HepG2 (cell line): ENCODE measurements around the gene RDH13. TPM values are rescaled to one million over a fixed set of nuclear protein-coding genes. Genes with fewer than 3 reads are reported as not detected.

ENCODE experiments used
- GTF2F1 ChIP-seq: fragments of 150-350 bp; IDR thresholded peaks from 2 replicates; pipeline ENCODE4 v1.6.1; 2014; ENCODE audit warnings: low read length
- KAT7 ChIP-seq: IDR thresholded peaks from 2 replicates; pipeline ENCODE4 v1.6.1; 2018; ENCODE audit warnings: borderline replicate concordance, missing compliant biosample characterization
- KAT8 ChIP-seq: IDR thresholded peaks from 2 replicates; pipeline ENCODE4 v1.6.1; 2016; ENCODE audit warnings: missing genetic modification reagents, missing compliant biosample characterization
- SNAPC2 ChIP-seq: sonication (generic); formaldehyde crosslinking; IDR thresholded peaks from 2 replicates; pipeline ENCODE4 v1.8.1; 2022; ENCODE audit warnings: mild to moderate bottlenecking, missing genetic modification reagents
- TEAD3 ChIP-seq: optimal IDR thresholded peaks from 2 replicates; pipeline ENCODE3; 2016; ENCODE audit warnings: borderline replicate concordance
- ZNF138 ChIP-seq: sonication (generic); formaldehyde crosslinking; IDR thresholded peaks from 2 replicates; pipeline ENCODE4 v1.5.0; 2020; ENCODE audit warnings: mild to moderate bottlenecking, low read depth, missing genetic modification reagents
- ZNF451 ChIP-seq: sonication (generic); formaldehyde crosslinking; IDR thresholded peaks from 2 replicates; pipeline ENCODE4 v1.5.0; 2020; ENCODE audit warnings: mild to moderate bottlenecking, missing genetic modification reagents
- polyA plus RNA-seq, 8 experiments: library from polyadenylated mRNA; depleted of rRNA in 3 of 8; stranded (reverse) in 7 of 8; unstranded in 1 of 8; fragments of >200 nt; fragmentation: Illumina TruSeq in 4 of 8; extraction: Trizol in 4 of 8; gene quantifications; 2 replicates each; pipeline versions ENCODE4 v1.2.1 to v1.2.3, GENCODE V29; 2011 to 2016; ENCODE audit warnings: low read depth in 4 of 8, missing spikeins in 1 of 8, mixed read lengths in 1 of 8; ENCODE audit not compliant: insufficient read depth in 1 of 8
- total RNA-seq, 5 experiments: library from RNA; depleted of rRNA; stranded (reverse); fragments of >200 nt; fragmentation: Illumina TruSeq; extraction: Trizol; gene quantifications; 2 replicates each; pipeline ENCODE4 v1.2.3, GENCODE V29; 2016; ENCODE audit warnings: low read depth in 1 of 5
- TF ChIP-seq, protein P1 (sequence below): sonication (generic); formaldehyde crosslinking; IDR thresholded peaks from 2 replicates; pipeline ENCODE4 v1.9.0; 2021; ENCODE audit warnings: missing genetic modification reagents, mild to moderate bottlenecking, borderline replicate concordance
- TF ChIP-seq, protein P2 (sequence below): sonication (generic); formaldehyde crosslinking; IDR thresholded peaks from 2 replicates; pipeline ENCODE4 v1.5.0; 2020; ENCODE audit warnings: missing genetic modification reagents, mild to moderate bottlenecking, borderline replicate concordance
- TF ChIP-seq, protein P3 (sequence below): sonication (generic); formaldehyde crosslinking; IDR thresholded peaks from 2 replicates; pipeline ENCODE4 v1.9.0; 2021; ENCODE audit warnings: missing genetic modification reagents, mild to moderate bottlenecking, borderline replicate concordance
- TF ChIP-seq, protein P4 (sequence below): sonication (generic); formaldehyde crosslinking; IDR thresholded peaks from 2 replicates; pipeline ENCODE4 v1.4.0; 2020; ENCODE audit warnings: missing genetic modification reagents
- TF ChIP-seq, protein P5 (sequence below): sonication (generic); formaldehyde crosslinking; IDR thresholded peaks from 2 replicates; pipeline ENCODE4 v1.5.0; 2020; ENCODE audit warnings: mild to moderate bottlenecking, missing genetic modification reagents
- TF ChIP-seq, protein P6 (sequence below): sonication (generic); formaldehyde crosslinking; IDR thresholded peaks from 2 replicates; pipeline ENCODE4 v1.4.0; 2020; ENCODE audit warnings: missing genetic modification reagents, borderline replicate concordance
- TF ChIP-seq, protein P7 (sequence below): sonication (generic); formaldehyde crosslinking; IDR thresholded peaks from 2 replicates; pipeline ENCODE4 v1.5.0; 2020; ENCODE audit warnings: missing genetic modification reagents

The RDH13 gene
- total and polyA plus RNA-seq, 2 of the 13 experiments (the other 11 are each of a cell fraction or from before 2014, with no cell fraction given) = 13.4 to 21.5 TPM

DNA sequence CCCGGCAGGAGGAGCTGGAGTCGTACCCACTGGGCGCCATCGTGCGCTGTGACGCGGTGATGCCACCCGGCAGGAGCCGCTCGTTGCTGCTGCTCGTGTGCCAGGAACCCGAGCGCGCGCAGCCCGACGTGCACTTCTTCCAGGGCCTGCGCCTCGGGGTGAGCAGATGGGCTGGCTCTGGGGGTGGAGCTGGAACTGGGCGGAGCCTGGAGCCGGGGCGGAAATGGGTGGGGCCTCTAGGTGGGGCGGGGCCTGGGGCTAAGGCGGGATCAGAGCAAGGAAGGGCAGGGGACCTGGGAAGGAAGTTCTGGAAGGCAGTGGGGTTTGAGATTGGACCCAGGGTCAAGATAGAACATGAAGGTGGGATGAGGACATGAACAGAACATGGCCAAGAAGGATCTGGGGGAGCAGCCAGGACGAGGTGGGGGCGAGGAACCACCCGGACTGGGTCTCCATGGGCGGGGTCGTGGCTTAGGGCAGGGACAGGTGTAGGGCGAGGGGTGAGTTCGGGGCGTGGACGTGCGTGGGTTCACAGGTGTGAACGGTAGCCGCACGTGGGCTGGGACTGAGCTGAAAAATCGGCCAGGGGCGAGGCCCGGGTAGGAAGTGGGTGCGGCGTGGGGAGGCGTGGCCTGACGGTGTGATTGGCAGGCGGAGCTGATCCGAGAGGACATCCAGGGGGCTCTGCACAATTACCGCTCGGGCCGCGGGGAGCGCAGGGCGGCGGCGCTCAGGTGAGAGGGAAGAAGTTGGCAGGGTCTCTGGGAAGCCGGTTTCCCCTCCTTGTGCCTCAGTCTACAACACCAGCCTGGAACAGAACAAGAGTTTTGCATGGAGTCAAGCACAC lies 17.4 kb upstream of the RDH13 start (continued):
- TF ChIP-seq, protein P1, sequence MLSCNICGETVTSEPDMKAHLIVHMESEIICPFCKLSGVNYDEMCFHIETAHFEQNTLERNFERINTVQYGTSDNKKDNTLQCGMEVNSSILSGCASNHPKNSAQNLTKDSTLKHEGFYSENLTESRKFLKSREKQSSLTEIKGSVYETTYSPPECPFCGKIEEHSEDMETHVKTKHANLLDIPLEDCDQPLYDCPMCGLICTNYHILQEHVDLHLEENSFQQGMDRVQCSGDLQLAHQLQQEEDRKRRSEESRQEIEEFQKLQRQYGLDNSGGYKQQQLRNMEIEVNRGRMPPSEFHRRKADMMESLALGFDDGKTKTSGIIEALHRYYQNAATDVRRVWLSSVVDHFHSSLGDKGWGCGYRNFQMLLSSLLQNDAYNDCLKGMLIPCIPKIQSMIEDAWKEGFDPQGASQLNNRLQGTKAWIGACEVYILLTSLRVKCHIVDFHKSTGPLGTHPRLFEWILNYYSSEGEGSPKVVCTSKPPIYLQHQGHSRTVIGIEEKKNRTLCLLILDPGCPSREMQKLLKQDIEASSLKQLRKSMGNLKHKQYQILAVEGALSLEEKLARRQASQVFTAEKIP (CRISPR knock-in tag) = no peak
- TF ChIP-seq KAT7 (CRISPR knock-in tag) = peak; percentile 23; the same call in 1 of the 2 replicates
- TF ChIP-seq, protein P2, sequence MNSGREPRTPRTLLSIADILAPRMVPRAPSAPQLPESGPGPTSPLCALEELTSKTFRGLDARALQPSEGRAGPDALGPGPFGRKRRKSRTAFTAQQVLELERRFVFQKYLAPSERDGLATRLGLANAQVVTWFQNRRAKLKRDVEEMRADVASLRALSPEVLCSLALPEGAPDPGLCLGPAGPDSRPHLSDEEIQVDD (CRISPR knock-in tag) = no peak
- 0 out of 2 replicates have a peak, but pooled peaks have one; percentile 40 for TF ChIP-seq SNAPC2 (CRISPR knock-in tag)
- no peak for TF ChIP-seq ZNF451
- TF ChIP-seq, protein P3, sequence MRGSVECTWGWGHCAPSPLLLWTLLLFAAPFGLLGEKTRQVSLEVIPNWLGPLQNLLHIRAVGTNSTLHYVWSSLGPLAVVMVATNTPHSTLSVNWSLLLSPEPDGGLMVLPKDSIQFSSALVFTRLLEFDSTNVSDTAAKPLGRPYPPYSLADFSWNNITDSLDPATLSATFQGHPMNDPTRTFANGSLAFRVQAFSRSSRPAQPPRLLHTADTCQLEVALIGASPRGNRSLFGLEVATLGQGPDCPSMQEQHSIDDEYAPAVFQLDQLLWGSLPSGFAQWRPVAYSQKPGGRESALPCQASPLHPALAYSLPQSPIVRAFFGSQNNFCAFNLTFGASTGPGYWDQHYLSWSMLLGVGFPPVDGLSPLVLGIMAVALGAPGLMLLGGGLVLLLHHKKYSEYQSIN = no peak
- TF ChIP-seq, protein P4, sequence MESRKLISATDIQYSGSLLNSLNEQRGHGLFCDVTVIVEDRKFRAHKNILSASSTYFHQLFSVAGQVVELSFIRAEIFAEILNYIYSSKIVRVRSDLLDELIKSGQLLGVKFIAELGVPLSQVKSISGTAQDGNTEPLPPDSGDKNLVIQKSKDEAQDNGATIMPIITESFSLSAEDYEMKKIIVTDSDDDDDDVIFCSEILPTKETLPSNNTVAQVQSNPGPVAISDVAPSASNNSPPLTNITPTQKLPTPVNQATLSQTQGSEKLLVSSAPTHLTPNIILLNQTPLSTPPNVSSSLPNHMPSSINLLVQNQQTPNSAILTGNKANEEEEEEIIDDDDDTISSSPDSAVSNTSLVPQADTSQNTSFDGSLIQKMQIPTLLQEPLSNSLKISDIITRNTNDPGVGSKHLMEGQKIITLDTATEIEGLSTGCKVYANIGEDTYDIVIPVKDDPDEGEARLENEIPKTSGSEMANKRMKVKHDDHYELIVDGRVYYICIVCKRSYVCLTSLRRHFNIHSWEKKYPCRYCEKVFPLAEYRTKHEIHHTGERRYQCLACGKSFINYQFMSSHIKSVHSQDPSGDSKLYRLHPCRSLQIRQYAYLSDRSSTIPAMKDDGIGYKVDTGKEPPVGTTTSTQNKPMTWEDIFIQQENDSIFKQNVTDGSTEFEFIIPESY (CRISPR knock-in tag) = no peak
- no peak for TF ChIP-seq TEAD3 (CRISPR knock-in tag)
- TF ChIP-seq, protein P5, sequence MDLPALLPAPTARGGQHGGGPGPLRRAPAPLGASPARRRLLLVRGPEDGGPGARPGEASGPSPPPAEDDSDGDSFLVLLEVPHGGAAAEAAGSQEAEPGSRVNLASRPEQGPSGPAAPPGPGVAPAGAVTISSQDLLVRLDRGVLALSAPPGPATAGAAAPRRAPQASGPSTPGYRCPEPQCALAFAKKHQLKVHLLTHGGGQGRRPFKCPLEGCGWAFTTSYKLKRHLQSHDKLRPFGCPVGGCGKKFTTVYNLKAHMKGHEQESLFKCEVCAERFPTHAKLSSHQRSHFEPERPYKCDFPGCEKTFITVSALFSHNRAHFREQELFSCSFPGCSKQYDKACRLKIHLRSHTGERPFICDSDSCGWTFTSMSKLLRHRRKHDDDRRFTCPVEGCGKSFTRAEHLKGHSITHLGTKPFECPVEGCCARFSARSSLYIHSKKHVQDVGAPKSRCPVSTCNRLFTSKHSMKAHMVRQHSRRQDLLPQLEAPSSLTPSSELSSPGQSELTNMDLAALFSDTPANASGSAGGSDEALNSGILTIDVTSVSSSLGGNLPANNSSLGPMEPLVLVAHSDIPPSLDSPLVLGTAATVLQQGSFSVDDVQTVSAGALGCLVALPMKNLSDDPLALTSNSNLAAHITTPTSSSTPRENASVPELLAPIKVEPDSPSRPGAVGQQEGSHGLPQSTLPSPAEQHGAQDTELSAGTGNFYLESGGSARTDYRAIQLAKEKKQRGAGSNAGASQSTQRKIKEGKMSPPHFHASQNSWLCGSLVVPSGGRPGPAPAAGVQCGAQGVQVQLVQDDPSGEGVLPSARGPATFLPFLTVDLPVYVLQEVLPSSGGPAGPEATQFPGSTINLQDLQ = no peak
- TF ChIP-seq GTF2F1 = no peak
- no peak for TF ChIP-seq ZNF138 (CRISPR knock-in tag)
- TF ChIP-seq, protein P6, sequence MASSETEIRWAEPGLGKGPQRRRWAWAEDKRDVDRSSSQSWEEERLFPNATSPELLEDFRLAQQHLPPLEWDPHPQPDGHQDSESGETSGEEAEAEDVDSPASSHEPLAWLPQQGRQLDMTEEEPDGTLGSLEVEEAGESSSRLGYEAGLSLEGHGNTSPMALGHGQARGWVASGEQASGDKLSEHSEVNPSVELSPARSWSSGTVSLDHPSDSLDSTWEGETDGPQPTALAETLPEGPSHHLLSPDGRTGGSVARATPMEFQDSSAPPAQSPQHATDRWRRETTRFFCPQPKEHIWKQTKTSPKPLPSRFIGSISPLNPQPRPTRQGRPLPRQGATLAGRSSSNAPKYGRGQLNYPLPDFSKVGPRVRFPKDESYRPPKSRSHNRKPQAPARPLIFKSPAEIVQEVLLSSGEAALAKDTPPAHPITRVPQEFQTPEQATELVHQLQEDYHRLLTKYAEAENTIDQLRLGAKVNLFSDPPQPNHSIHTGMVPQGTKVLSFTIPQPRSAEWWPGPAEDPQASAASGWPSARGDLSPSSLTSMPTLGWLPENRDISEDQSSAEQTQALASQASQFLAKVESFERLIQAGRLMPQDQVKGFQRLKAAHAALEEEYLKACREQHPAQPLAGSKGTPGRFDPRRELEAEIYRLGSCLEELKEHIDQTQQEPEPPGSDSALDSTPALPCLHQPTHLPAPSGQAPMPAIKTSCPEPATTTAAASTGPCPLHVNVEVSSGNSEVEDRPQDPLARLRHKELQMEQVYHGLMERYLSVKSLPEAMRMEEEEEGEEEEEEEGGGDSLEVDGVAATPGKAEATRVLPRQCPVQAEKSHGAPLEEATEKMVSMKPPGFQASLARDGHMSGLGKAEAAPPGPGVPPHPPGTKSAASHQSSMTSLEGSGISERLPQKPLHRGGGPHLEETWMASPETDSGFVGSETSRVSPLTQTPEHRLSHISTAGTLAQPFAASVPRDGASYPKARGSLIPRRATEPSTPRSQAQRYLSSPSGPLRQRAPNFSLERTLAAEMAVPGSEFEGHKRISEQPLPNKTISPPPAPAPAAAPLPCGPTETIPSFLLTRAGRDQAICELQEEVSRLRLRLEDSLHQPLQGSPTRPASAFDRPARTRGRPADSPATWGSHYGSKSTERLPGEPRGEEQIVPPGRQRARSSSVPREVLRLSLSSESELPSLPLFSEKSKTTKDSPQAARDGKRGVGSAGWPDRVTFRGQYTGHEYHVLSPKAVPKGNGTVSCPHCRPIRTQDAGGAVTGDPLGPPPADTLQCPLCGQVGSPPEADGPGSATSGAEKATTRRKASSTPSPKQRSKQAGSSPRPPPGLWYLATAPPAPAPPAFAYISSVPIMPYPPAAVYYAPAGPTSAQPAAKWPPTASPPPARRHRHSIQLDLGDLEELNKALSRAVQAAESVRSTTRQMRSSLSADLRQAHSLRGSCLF (CRISPR knock-in tag) = no peak
- TF ChIP-seq, protein P7, sequence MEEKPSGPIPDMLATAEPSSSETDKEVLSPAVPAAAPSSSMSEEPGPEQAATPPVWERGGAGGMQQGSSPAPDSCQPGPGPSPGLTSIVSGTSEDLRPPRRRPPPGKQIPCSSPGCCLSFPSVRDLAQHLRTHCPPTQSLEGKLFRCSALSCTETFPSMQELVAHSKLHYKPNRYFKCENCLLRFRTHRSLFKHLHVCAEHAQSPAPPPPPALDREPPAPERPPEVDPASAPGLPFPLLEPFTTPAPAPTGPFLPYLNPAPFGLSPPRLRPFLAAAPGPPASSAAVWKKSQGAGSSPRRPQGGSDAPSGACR (CRISPR knock-in tag) = no peak
- no peak for TF ChIP-seq KAT8 (CRISPR knock-in tag)
